ENCODE measurements around the gene RTN4RL1.

DNA sequence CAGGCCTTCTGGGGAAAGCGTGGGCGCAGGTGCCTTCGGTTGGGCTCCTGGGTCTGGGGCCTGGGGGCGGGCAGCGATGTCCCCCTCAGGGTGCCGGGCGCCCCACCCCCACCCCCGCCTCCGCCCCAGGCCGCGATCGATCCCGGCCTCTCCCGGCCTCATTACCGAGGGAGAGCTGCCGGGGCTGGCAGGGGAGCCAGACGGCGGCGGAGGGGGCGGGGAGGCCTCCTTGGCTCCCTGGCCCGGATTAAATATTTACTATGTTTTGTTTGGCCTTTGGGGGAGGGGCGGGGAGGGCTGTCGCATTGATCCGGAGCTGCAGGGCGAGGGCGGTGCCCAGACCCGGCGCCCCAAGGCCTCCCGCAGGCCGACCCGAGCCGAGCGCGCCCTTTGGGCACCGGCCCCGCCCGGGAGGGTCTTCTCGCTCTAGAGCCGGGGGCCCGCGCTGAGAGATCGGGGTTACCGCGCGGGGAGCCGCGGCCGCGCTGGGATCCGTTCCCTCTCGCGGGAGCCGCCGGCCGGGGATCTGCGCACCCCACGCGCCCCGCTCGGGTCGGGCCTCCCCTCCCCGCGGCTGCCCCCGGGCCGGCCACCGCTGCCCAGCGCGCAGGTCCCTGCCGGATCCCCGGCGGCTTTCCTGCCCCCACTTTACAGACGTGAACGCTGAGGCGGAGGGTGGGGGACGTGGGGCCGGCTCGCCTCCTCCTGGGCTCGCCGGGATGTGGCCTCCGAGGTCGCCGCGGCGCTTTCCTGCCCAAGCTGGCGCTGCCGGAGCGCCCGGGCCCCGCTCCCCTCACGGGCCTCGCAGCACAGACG, 27.0 kb downstream of the RTN4RL1 start:
- TF ChIP-seq, protein P1, sequence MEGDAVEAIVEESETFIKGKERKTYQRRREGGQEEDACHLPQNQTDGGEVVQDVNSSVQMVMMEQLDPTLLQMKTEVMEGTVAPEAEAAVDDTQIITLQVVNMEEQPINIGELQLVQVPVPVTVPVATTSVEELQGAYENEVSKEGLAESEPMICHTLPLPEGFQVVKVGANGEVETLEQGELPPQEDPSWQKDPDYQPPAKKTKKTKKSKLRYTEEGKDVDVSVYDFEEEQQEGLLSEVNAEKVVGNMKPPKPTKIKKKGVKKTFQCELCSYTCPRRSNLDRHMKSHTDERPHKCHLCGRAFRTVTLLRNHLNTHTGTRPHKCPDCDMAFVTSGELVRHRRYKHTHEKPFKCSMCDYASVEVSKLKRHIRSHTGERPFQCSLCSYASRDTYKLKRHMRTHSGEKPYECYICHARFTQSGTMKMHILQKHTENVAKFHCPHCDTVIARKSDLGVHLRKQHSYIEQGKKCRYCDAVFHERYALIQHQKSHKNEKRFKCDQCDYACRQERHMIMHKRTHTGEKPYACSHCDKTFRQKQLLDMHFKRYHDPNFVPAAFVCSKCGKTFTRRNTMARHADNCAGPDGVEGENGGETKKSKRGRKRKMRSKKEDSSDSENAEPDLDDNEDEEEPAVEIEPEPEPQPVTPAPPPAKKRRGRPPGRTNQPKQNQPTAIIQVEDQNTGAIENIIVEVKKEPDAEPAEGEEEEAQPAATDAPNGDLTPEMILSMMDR (IDR thresholded peaks at IDR 0.05 in 8 of 11, conservative IDR thresholded peaks at IDR 0.05 in 3 of 11) = peak in 1 of 11 experiments; percentile 13
- peak in 1 of 3 donors; percentile 41 for TF ChIP-seq POLR2AphosphoS5 (IDR thresholded peaks at IDR 0.05)
- TF ChIP-seq POLR2A (IDR thresholded peaks at IDR 0.05) = no peak

All from spleen (tissue), 7 donors.